B cell (primary cell): ENCODE data around the gene OR1I1.

Experiments used
- EZH2 ChIP-seq: IDR thresholded peaks from 2 replicates; pipeline ENCODE4 v1.6.1; 2012; ENCODE audit warnings: borderline replicate concordance, low read depth, mild to moderate bottlenecking, moderate library complexity, low read length; ENCODE audit not compliant: insufficient read depth, poor library complexity, severe bottlenecking
- TF ChIP-seq, protein P1 (sequence below): fragments of 200-600 bp; IDR thresholded peaks from one replicate; pipeline ENCODE4 v1.8.0; 2022; ENCODE audit warnings: antibody characterized with exemption, mild to moderate bottlenecking

DNA sequence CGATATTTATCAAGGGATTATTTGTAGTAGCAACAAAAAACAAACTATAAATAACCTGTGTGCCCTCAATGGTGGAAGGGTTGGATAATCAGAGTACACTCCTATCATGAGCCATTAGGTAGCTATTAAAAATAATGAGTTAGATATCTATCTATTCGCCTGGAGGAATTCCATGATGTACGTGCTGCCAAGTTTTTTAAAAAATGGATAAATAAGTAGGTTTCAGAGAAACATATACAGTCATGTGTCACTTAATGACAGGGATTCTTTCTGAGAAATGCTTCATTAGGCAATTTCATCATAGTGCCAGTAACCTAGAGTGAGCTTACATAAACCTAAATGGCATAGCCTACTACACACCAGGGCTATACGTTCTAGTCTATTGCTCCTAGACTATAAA, 6.2 kb upstream of the OR1I1 start:
- TF ChIP-seq, protein P1, sequence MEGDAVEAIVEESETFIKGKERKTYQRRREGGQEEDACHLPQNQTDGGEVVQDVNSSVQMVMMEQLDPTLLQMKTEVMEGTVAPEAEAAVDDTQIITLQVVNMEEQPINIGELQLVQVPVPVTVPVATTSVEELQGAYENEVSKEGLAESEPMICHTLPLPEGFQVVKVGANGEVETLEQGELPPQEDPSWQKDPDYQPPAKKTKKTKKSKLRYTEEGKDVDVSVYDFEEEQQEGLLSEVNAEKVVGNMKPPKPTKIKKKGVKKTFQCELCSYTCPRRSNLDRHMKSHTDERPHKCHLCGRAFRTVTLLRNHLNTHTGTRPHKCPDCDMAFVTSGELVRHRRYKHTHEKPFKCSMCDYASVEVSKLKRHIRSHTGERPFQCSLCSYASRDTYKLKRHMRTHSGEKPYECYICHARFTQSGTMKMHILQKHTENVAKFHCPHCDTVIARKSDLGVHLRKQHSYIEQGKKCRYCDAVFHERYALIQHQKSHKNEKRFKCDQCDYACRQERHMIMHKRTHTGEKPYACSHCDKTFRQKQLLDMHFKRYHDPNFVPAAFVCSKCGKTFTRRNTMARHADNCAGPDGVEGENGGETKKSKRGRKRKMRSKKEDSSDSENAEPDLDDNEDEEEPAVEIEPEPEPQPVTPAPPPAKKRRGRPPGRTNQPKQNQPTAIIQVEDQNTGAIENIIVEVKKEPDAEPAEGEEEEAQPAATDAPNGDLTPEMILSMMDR, result no peak
- TF ChIP-seq EZH2, result no peak
